ENCODE measurements around the gene CRTC1.

CRTC1 gene, protein sequence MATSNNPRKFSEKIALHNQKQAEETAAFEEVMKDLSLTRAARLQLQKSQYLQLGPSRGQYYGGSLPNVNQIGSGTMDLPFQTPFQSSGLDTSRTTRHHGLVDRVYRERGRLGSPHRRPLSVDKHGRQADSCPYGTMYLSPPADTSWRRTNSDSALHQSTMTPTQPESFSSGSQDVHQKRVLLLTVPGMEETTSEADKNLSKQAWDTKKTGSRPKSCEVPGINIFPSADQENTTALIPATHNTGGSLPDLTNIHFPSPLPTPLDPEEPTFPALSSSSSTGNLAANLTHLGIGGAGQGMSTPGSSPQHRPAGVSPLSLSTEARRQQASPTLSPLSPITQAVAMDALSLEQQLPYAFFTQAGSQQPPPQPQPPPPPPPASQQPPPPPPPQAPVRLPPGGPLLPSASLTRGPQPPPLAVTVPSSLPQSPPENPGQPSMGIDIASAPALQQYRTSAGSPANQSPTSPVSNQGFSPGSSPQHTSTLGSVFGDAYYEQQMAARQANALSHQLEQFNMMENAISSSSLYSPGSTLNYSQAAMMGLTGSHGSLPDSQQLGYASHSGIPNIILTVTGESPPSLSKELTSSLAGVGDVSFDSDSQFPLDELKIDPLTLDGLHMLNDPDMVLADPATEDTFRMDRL

DNA sequence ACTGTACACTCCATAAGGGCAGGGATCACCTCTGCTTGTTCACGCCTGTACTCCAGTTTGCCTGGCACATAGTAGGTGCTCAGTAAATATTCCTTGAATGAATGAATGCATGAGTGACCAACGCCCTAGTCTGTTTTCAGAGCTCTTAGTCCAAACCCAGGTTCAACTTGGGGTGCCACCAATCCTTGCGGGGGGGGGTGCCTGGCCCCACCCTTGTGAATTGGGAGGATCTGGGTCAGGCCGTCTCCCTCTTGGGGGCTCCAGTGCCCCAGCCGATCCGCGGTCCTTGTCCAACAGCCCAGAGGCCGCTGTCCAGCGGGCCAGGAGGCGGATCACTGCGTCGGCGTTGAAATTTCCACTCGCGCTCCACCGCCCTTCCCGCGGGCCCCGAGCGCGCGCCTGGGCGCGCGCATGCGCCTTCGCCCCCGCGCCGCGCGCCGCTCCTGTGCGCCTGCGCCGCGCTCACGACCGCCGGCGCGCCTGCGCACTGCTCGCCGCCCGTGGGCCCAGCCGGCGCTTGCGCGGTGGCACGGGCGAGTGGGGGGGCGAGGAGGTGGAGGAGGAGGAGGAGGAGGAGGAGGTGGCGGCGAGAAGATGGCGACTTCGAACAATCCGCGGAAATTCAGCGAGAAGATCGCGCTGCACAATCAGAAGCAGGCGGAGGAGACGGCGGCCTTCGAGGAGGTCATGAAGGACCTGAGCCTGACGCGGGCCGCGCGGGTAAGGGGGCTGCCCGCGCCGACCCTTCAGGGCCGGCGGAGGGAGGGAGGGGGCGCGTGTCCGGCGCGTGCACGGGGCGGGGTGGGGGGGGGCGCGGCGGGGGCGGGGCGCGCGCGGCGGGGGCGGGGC lies at the start of gene CRTC1:
TSS of gene CRTC1 (plus strand) at position 572 of the 849 bp plus-strand sequence. CDS start at position 595, 23 bp downstream.
- DNase-seq = peak; percentile 93 to 95
- H3K4me1 Mint-ChIP-seq = peaks cover 43% of the 10 kb centered on the region
- H3K27ac Mint-ChIP-seq = peak within 1 kb of the TSS; percentile 95 to 98
- no peaks in the 10 kb centered on the region for H3K9me3 Mint-ChIP-seq
- peak; percentile 88 for ATAC-seq
- H3K27me3 Mint-ChIP-seq = no peaks in the 10 kb centered on the region
- H3K4me3 Mint-ChIP-seq = peak within 1 kb of the TSS; percentile 89 to 94

DNA sequence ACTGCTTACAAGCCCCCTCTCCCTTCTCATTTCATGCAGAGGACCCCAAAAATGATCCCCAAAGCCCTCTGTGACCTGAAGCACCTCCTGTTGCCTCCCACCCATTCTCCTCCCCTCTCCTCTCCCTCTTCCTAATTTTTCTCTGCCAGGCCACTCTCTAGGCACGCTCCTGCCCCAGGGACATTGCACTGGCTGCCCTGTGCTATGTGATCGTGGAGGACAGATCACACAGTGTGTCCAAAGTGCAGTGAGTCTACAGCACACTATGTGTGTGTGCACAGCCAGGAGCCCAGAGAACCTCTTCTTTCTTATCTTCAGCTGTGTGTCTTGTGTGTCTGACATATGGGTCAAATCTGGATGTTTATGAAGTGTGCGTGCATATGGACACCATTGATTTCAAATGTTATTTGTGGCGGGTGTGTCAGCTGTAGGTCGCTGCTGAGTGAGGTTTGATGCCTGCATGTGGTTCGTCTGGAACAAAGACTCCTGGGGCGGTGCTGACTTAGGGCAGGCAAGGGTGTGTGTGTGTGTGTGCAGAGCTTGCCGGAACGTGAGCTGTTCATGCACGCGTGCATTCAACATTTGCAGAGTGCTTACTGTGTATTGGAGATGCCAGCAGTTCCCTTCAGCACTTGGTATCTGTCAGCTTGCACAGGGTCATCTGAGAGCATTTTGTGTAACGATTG lies 48.7 kb upstream of the CRTC1 start:
- no peaks in the 10 kb centered on the region for H3K9me3 Mint-ChIP-seq
- H3K27ac Mint-ChIP-seq = peak overlapping the region in 1 of 2 donors; percentile 77
- no peak for ATAC-seq
- peaks cover 34% of the 10 kb centered on the region for H3K4me1 Mint-ChIP-seq
- no peak for DNase-seq
- H3K27me3 Mint-ChIP-seq = peaks cover 13% of the 10 kb centered on the region
- H3K4me3 Mint-ChIP-seq = no peak overlapping the region

DNA sequence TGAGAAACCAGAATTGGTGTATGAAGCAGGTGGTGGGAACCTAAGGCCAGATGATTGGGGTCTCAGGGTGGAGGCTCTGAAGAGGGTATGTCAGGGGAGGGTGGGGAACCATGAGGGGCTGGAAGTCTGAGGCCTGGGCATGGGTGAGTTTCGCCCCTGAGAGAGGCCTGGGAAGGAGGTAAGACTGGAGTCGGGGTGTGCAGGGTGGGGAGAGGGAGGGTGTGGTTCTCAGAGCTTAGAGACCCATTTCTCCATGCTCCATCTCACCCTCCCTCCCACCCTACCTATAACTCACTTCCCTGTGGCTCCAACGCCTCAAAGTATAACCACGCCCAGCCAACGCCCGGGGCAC lies 47.7 kb upstream of the CRTC1 start:
- Mint-ChIP-seq H3K27ac (no peak overlapping the region), H3K9me3 (no peaks in the 10 kb centered on the region)
- no peak for DNase-seq

DNA sequence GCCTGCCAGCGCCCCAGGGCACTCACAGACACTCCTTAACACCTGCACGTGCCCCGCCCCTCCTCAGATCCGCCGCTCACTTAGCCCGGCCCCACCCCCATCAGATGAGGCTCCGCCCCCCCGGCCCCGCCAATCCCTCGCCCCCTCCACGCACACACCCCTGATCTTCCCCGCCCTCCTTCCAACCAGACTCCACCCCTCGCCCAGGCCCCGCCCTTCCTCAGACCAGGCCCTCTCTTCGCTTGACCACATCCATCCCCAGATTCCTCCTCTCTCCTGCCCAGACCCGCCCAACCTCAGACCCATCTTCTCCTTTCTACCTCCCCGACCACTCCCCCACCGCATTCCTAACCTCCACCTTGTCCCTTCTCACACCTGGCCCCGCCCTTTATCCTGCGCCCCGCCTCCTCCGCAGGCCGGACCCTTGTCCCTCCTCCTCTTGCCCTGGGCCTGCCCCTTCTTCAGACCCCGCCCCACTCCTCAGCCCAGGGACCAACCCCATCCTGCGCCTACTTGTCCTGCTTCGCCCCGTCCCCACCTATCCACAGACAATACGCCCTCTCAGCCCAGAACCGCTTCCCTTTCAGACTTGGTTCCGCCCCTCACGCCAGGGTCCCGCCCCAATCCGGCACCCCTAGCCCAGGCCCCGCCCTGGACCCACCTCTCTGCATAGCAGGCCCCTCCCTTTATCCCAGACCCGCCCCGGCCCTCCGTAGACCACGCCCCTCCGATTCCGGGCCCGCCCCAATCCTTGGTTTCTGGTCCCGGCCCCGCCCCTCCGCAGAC lies 47.1 kb upstream of the CRTC1 start:
- peak; percentile 94 for ATAC-seq
- peaks cover 34% of the 10 kb centered on the region for H3K4me1 Mint-ChIP-seq
- peak; percentile 98 to 100 for DNase-seq
- H3K27ac Mint-ChIP-seq = peak overlapping the region; percentile 94 to 97
- H3K4me3 Mint-ChIP-seq = peak overlapping the region; percentile 93 to 96
- H3K9me3 Mint-ChIP-seq = no peaks in the 10 kb centered on the region
- peaks cover 8% of the 10 kb centered on the region for H3K27me3 Mint-ChIP-seq

More for the DNA sequence above, 47.7 kb upstream of the CRTC1 start:
- Mint-ChIP-seq H3K4me3 (peak overlapping the region; percentile 93 to 96), H3K4me1 (peaks cover 34% of the 10 kb centered on the region), H3K27me3 (peaks cover 8% of the 10 kb centered on the region)
- no peak for ATAC-seq

DNA sequence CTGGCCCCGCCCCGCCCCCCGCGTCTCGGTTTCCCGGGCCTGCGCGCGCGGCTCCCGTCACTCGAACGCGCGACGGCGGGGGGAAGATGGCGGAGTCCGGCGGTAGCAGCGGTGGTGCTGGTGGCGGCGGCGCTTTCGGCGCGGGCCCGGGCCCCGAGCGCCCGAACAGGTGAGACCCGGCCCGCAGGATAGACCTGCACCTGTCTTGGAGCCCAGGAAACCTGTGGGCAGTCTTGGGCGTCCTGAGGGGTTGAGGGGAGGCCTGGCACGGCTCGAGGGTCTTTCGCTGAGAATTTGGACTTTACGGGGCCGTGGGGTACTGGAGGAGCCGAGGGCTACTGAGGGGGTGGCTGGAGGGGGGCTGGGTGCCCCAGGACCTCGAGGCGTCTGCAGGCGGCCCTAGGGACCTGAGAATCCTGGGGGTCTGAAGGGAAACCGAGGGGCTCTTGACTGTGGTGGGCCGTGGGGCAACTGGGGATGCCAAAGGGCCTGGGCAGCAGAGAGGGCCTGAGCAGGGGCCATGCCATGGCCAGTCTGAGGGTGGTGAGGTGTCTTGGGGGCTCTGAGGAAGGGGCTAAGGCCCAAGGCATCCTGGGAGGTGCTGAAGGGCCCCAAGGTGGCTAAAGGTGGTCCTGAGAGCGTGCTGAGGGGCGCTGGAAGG lies 46.4 kb upstream of the CRTC1 start, which contains the start of gene KLHL26:
TSS of gene KLHL26 (plus strand) at position 60 of the 661 bp plus-strand sequence. CDS start at position 87, 27 bp downstream.
- Mint-ChIP-seq H3K4me3 (peak within 1 kb of the TSS; percentile 93 to 96), H3K27ac (peak within 1 kb of the TSS; percentile 94 to 97), H3K4me1 (peaks cover 34% of the 10 kb centered on the region), H3K9me3 (no peaks in the 10 kb centered on the region), H3K27me3 (peaks cover 8% of the 10 kb centered on the region)
- no peak for ATAC-seq
- no peak for DNase-seq

DNA sequence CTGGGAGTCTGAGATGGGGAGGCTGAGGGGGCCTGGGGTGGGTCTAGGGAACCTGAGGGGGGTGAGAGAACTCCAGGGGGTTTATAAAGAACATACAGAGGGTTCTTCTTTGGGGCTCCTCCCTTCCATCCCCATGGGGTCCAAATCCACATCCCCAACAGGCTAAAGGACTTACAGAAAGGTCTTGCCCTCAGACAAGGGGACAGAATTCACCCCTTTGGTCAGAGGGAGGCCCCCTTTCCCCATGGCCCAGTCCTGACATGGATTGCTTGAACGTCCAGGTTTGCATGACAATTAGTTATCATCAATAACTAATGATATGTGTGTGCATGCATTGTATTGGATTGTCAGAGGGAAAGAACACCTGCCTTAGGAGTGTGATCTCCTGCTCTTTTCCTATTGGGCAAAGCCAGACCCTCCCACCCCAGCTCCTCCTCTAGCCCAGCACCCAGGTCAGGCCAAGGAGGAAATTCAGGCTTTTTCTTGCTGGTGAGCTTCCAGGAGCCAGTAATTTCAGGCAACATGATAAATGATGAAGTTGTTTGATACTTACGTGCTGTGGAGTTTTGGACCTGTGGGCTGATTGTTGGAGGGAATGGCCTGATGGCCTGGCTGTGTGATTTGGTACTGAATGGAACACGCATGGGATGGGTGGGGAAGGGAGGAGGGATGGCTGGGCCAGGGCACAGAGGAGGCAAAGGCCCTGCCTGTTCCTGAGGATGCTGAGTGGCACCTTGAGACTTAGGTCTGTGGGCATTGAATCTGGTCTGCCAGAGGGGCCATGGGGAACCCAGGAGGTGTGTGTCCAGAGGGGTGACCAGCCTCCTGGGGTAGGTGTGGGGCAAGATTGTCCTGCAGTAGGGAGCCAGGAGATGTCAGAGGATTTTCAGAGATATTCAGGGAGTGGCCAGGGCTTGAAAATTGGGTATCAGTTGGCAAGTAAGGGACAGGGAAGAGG lies 45.5 kb upstream of the CRTC1 start:
- DNase-seq (no peak), ATAC-seq (no peak)
- Mint-ChIP-seq H3K27ac (peak overlapping the region; percentile 63 to 94), H3K4me3 (peak overlapping the region; percentile 93 to 96), H3K9me3 (no peaks in the 10 kb centered on the region), H3K27me3 (peaks cover 8% of the 10 kb centered on the region), H3K4me1 (peaks cover 34% of the 10 kb centered on the region)

DNA sequence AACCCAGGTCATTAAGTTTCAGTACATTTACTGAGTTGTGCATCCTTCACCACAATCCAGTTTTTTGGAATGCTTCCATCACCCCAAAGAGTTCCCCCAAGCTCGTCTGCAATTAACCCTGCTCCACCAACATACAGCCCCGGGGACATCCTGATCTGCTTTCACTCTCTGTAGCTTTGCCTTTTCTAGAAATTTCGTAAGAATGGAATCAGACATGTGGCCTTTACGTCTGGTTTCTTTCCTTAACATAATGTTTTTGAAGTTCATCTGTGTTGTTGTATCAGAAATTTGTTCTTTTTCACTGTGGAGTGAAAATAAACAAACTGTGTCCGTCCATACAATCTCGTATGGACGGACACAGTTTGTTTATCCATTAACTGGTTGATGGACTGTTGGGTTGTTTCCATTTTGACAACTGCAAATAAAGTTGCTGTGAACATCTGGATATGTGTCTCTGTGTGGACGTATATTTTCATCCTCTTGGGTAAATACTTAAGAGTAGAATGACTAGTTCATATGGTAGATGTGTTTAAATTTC lies 43.7 kb upstream of the CRTC1 start:
- no peak overlapping the region for H3K4me3 Mint-ChIP-seq
- H3K27ac Mint-ChIP-seq = no peak overlapping the region
- DNase-seq (no peak), ATAC-seq (no peak)
- peaks cover 34% of the 10 kb centered on the region for H3K4me1 Mint-ChIP-seq
- no peaks in the 10 kb centered on the region for H3K9me3 Mint-ChIP-seq
- peaks cover 3% of the 10 kb centered on the region for H3K27me3 Mint-ChIP-seq

DNA sequence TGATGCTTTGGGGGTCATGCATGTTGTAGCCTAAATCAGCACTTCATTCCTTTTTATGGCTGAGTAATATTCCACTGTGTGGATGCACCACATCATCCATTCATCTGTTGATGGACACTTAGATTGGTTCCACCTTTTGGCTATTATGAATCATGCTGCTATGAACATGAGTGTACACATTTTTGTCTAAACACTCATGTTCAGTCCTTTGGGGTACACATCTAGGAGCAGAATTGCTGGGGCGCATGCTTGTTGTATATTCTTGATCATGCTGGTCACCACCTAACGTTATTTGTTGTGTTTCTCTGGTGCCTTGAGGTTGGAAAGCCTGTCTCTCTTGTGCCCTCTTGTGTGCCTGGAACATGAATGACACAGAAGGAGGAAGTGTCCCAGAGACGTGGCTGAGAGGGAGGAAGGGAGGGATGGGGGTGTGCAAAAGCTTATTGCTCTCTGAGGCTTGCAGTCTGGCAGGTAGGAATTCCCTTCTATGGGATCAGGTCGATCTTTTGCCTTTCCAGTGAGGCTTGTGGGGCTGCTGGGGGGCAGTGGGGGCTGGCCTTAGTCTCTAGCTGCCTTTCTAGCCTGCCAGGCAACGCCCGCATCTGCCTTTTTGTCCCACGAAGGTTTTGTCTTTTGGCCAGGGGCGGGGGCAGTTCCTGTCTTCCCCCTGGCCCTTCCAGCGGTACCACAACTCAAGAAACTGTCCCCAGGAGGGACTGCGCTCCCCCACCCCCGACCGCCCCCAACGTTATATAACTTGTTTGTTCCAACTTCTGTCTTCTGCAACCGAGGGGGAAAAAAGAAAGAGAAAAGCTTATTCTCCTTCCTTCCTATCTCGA lies 39.1 kb upstream of the CRTC1 start:
- no peak overlapping the region for H3K4me3 Mint-ChIP-seq
- DNase-seq (no peak), ATAC-seq (no peak)
- no peaks in the 10 kb centered on the region for H3K9me3 Mint-ChIP-seq
- H3K27me3 Mint-ChIP-seq = no peaks in the 10 kb centered on the region
- H3K4me1 Mint-ChIP-seq = peaks cover 17% of the 10 kb centered on the region
- H3K27ac Mint-ChIP-seq = no peak overlapping the region

DNA sequence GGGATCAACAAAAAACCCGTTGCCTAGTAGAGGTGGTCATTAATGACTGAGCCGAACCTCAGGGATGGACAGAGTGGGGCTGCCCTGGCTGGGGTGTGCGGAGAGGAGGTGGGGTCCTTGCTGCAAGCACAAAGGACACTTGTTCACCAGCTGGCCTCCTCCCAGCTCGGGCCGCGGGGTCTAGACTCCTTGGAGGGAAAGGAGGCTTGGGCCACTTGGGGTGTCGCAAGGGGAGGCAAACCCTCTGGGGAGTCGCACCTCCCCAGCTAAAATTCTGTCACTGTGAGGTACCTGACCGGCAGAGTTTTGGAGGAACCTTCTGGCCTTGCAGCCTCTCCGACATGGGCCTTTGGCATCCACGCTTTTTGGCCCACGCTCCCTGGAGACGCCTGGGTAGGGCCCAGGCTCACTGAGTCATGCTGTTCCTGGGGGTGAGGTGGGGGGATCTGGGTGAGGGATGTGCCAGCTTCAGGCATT lies 38.4 kb upstream of the CRTC1 start:
- Mint-ChIP-seq H3K4me3 (no peak overlapping the region), H3K4me1 (peaks cover 23% of the 10 kb centered on the region), H3K27ac (no peak overlapping the region), H3K9me3 (no peaks in the 10 kb centered on the region), H3K27me3 (no peaks in the 10 kb centered on the region)
- DNase-seq (no peak), ATAC-seq (no peak)

DNA sequence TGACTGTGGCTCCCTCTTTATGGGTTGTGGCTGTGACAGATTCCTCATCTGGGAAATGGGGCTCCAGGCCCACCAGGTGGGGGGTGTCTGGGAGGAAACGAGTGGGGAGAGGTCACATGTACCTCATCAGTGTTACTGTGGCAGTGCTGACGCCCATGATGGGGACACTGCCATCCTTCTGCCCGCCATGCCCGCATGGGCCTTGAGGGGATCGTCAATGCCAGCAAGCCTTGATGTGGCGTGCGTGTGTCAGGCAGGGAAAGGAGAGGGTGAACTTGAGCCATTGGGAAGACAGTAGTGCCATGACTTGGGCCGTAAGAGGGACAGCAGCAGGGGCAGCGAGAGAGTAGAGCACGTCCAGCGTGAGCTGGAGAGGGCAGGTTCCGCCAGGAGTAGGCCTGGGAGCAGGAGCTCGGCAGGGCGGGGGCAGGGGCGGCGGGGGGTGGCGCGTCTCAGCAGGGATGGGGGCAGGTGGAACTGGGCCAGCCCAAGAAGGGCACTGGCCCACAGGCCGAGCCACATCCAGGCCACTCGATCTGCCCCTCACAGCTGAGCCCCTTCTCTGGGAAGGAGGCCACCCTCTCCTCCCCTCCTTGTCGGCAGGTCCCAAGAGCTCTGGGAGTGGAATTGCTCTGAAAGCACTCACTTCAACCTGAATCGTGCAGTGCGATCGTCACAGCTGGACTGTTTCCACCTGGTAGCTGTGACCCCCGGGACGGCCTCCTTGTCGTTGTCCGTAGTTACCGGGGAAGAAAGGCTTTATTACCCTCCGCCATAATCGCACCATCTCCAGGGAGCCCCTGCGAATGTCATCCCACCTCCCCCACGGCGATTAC lies 36.7 kb upstream of the CRTC1 start:
- Mint-ChIP-seq H3K4me1 (peaks cover 23% of the 10 kb centered on the region), H3K27me3 (no peaks in the 10 kb centered on the region), H3K27ac (no peak overlapping the region), H3K9me3 (no peaks in the 10 kb centered on the region), H3K4me3 (no peak overlapping the region)
- ATAC-seq (no peak), DNase-seq (no peak)

DNA sequence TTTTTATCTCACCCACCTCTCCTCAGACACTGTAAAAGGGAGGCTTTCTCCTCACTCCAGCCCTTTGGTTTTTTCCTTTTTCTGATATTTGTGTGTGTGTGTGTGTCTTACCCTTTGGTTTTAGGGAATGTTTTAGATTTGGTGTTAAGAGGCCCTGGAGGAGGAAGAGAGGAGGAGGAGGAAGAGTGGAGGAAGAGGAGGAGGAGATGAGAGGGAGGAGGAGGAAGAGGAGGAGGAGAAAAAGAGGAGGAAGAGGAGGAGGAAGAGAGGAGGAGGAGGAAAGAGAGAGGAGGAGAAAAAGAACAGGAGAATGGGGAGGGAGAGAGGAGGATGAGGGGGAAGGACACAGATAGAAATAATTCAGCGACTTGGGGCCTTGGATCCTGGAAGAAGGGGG lies 36.1 kb upstream of the CRTC1 start:
- no peak overlapping the region for H3K4me3 Mint-ChIP-seq
- DNase-seq (no peak), ATAC-seq (no peak)
- H3K4me1 Mint-ChIP-seq = peaks cover 23% of the 10 kb centered on the region
- no peak overlapping the region for H3K27ac Mint-ChIP-seq
- H3K9me3 Mint-ChIP-seq = no peaks in the 10 kb centered on the region
- no peaks in the 10 kb centered on the region for H3K27me3 Mint-ChIP-seq

Measured in stimulated activated naive CD8-positive, alpha-beta T cell treated with anti-CD3 and anti-CD28 coated beads, Interleukin-15, amount 100 ng/mL, for 72 hours (primary cell).